ENCODE data around the gene NGEF.
"Not testable (repeated sequence)": the region's sequence is repeated elsewhere in the genome, so short reads cannot be mapped to it uniquely, and the experiment has no call there.

NGEF gene

DNA sequence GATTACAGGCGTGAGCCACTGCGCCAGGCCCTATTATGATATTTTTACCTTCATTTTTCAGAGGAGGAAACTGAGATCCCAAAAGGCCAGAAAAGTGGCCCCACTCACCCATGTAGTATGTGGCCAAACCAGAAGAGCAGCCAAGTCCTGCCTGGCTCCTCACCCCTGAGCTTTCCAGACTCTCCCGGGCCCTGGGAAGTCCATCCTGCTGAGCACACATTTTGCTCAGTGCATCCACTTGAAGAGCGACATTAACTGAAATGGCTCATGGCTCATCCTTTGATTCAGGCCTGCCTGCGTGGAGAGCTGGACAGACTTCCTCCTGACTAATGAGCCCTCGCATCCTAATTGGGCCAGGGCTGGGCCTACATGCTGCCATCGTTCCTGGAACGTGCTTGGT, 9.5 kb upstream of the NGEF start:
- TF ChIP-seq, protein P1, sequence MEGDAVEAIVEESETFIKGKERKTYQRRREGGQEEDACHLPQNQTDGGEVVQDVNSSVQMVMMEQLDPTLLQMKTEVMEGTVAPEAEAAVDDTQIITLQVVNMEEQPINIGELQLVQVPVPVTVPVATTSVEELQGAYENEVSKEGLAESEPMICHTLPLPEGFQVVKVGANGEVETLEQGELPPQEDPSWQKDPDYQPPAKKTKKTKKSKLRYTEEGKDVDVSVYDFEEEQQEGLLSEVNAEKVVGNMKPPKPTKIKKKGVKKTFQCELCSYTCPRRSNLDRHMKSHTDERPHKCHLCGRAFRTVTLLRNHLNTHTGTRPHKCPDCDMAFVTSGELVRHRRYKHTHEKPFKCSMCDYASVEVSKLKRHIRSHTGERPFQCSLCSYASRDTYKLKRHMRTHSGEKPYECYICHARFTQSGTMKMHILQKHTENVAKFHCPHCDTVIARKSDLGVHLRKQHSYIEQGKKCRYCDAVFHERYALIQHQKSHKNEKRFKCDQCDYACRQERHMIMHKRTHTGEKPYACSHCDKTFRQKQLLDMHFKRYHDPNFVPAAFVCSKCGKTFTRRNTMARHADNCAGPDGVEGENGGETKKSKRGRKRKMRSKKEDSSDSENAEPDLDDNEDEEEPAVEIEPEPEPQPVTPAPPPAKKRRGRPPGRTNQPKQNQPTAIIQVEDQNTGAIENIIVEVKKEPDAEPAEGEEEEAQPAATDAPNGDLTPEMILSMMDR (IDR thresholded peaks at IDR 0.05; ENCODE audit: low read depth, low read length, missing control alignments), result no peak
- no peak for DNase-seq (ENCODE audit: low read depth)
- no peak overlapping the region for H3K4me3 ChIP-seq (ENCODE audit: low read depth, low read length)

DNA sequence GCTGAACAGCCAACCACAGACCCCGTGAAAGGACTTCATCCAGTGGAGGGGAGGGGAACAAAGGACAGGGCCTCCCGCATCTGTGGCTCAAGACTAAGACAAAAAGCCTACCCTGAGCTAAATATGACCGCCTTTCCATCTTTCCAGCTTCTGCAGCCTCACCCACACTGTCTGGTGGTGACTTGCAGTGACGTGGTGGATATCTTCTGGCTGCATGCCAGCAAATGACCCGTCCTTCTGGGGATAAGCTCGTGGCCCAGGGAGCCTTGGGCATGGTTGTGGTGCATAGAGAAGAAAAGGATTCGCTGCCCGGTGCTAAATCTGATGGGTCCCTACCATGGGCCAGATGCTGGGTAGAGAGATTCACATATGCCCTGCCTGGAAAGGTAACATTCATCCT, 8.7 kb upstream of the NGEF start:
- TF ChIP-seq, protein P1 (IDR thresholded peaks at IDR 0.05; ENCODE audit: low read depth, low read length, missing control alignments), result no peak
- H3K4me3 ChIP-seq (ENCODE audit: low read depth, low read length), result no peak overlapping the region
- no peak for DNase-seq (ENCODE audit: low read depth)

- H3K4me3 ChIP-seq (ENCODE audit: low read depth, low read length), result no peak overlapping the region
- TF ChIP-seq, protein P1 (IDR thresholded peaks at IDR 0.05; ENCODE audit: low read depth, low read length, missing control alignments), result no peak
- DNase-seq (ENCODE audit: low read depth), result no peak
Observed at GRCh38 chr2:233020454-233020853, 7.4 kb upstream of the NGEF start.

DNA sequence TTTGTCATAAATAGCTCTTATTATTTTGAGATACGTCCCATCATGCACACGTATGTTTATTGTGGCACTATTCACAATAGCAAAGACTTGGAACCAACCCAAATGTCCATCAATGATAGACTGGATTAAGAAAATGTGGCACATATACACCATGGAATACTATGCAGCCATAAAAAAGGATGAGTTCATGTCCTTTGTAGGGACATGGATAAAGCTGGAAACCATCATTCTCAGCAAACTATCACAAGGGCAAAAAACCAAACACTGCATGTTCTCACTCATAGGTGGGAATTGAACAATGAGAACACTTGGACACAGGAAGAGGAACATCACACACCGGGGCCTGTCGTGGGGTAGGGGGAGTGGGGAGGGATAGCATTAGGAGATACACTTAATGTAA, 6.6 kb upstream of the NGEF start:
- not testable (repeated sequence) for H3K4me3 ChIP-seq (ENCODE audit: low read depth, low read length); DNase-seq (ENCODE audit: low read depth)

- TF ChIP-seq, protein P1 (IDR thresholded peaks at IDR 0.05; ENCODE audit: low read depth, low read length, missing control alignments), result no peak
- H3K4me3 ChIP-seq (ENCODE audit: low read depth, low read length), result no peak overlapping the region
- no peak for DNase-seq (ENCODE audit: low read depth)
Observed at GRCh38 chr2:233017947-233018346, 4.9 kb upstream of the NGEF start.

GRCh38 chr2:233015019-233015645, 2.1 kb upstream of the NGEF start:
- TF ChIP-seq, protein P1 (IDR thresholded peaks at IDR 0.05; ENCODE audit: low read depth, low read length, missing control alignments), result no peak
- H3K4me3 ChIP-seq (ENCODE audit: low read depth, low read length), result no peak overlapping the region
- no peak for DNase-seq (ENCODE audit: low read depth)

- no peak overlapping the region for H3K4me3 ChIP-seq (ENCODE audit: low read depth, low read length)
- DNase-seq (ENCODE audit: low read depth), result no peak
- TF ChIP-seq, protein P1 (IDR thresholded peaks at IDR 0.05; ENCODE audit: low read depth, low read length, missing control alignments), result no peak
Observed at GRCh38 chr2:233013650-233014049, 594 bp upstream of the NGEF start.
